Measurements from ENCODE around the gene CD52.

The CD52 gene

GRCh38 chr1:26349877-26350244 is 32.1 kb downstream of the CD52 start:
- Histone ChIP-seq H3K4me3 (ENCODE audit: low read length) (no peak overlapping the region), H3K36me3 (ENCODE audit: control insufficient read depth, insufficient read depth, low read length) (no peaks in the 10 kb centered on the region), H3K27ac (ENCODE audit: low read depth, low read length) (no peak overlapping the region), H3K4me1 (ENCODE audit: control insufficient read depth, insufficient read depth, low read length) (no peaks in the 10 kb centered on the region), H3K27me3 (ENCODE audit: control insufficient read depth, insufficient read depth, low read length) (no peaks in the 10 kb centered on the region), H3K9ac (ENCODE audit: low read length) (no peak overlapping the region)

DNA sequence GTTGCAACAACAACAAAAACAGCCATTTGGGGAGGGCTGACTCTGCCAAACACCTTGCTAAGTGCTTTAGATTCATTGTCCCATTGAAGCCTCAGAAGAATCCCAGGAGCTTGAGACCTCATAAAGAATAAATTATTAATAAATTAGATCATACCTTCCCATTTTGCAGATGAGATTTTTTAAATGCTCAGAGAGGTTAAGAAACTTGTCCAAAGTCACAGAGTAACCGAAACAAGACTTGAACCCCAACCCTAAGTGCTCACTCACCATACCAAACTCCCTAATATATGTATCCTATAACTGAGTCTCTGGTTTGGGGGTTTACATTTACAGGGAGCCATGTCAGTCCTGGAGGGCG is 32.6 kb downstream of the CD52 start:
- Histone ChIP-seq H3K4me3 (ENCODE audit: low read length) (no peak overlapping the region), H3K4me1 (ENCODE audit: control insufficient read depth, insufficient read depth, low read length) (no peaks in the 10 kb centered on the region), H3K36me3 (ENCODE audit: control insufficient read depth, insufficient read depth, low read length) (no peaks in the 10 kb centered on the region), H3K9ac (ENCODE audit: low read length) (no peak overlapping the region), H3K27me3 (ENCODE audit: control insufficient read depth, insufficient read depth, low read length) (no peaks in the 10 kb centered on the region), H3K27ac (ENCODE audit: low read depth, low read length) (no peak overlapping the region)

DNA sequence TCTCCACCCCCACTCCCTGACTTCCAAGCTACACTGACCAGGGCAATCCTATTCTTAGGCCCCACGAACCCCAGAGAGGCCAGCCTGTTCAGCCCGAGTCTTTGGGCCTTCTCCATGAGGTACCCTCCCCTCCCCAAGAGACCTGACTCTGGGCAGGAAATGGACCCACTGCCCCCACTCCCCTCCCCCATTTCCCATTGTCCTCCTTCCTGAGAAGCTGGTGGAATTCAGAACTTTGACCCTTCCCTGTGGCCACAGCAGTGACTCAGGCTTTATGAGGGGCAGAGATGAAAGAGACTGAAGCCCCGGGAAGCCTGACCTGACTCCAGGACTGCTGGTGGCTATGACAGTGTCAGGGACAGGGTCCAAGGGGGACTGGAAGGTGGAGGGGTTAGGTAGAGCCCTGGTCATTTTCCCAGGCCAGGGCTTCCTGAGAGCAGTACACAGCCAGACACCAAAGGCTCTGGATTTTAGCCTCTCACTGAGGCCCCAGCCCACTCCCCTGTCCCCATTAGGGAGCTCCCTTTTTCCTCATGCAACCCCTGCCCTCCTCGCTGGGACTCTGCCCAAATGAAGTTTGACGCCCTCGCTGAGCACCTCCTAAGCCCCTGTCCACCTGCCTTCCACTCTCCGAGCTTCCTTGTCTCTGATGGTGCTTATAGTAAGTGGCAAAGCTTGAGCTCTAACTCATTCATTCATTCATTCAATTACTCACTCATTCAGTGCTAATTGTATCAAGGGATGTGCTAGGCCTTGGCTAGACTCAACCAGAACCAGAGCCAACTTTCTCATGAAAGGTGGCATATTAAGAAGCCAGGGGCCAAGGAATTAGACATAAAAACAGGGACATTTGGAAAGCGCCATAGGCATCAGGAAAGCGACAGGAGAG is 33.2 kb downstream of the CD52 start:
- Histone ChIP-seq H3K4me3 (ENCODE audit: low read length) (no peak overlapping the region), H3K27ac (ENCODE audit: low read depth, low read length) (no peak overlapping the region), H3K36me3 (ENCODE audit: control insufficient read depth, insufficient read depth, low read length) (no peaks in the 10 kb centered on the region), H3K4me1 (ENCODE audit: control insufficient read depth, insufficient read depth, low read length) (no peaks in the 10 kb centered on the region), H3K27me3 (ENCODE audit: control insufficient read depth, insufficient read depth, low read length) (no peaks in the 10 kb centered on the region), H3K9ac (ENCODE audit: low read length) (no peak overlapping the region)

- no peaks in the 10 kb centered on the region for H3K27me3 ChIP-seq (ENCODE audit: control insufficient read depth, insufficient read depth, low read length)
- no peaks in the 10 kb centered on the region for H3K4me1 ChIP-seq (ENCODE audit: control insufficient read depth, insufficient read depth, low read length)
- H3K4me3 ChIP-seq (ENCODE audit: low read length): no peak overlapping the region
- H3K9ac ChIP-seq (ENCODE audit: low read length): no peak overlapping the region
- H3K36me3 ChIP-seq (ENCODE audit: control insufficient read depth, insufficient read depth, low read length): no peaks in the 10 kb centered on the region
- H3K27ac ChIP-seq (ENCODE audit: low read depth, low read length): no peak overlapping the region
Measured at GRCh38 chr1:26351590-26352337, 34.0 kb downstream of the CD52 start.

DNA sequence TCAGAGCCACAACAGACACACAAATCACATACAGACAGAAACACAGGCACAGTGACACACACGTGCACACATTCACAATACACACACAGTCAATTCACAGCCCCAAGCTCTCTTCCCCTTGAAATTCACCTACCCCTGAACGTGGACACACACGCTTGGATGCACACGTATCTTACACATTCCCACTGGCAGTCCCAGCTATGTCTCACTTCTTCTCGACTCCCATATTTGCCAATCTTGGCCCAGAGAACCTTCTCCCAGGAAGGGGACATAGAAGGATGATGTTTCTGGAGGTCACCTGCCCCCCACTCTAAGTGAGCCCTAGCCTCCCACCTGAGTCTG is 34.6 kb downstream of the CD52 start:
- Histone ChIP-seq H3K4me3 (ENCODE audit: low read length) (no peak overlapping the region), H3K27me3 (ENCODE audit: control insufficient read depth, insufficient read depth, low read length) (no peaks in the 10 kb centered on the region), H3K27ac (ENCODE audit: low read depth, low read length) (no peak overlapping the region), H3K4me1 (ENCODE audit: control insufficient read depth, insufficient read depth, low read length) (no peaks in the 10 kb centered on the region), H3K9ac (ENCODE audit: low read length) (no peak overlapping the region), H3K36me3 (ENCODE audit: control insufficient read depth, insufficient read depth, low read length) (no peaks in the 10 kb centered on the region)

- H3K36me3 ChIP-seq (ENCODE audit: control insufficient read depth, insufficient read depth, low read length): no peaks in the 10 kb centered on the region
- no peak overlapping the region for H3K9ac ChIP-seq (ENCODE audit: low read length)
- no peaks in the 10 kb centered on the region for H3K27me3 ChIP-seq (ENCODE audit: control insufficient read depth, insufficient read depth, low read length)
- H3K27ac ChIP-seq (ENCODE audit: low read depth, low read length): no peak overlapping the region
- H3K4me3 ChIP-seq (ENCODE audit: low read length): no peak overlapping the region
- H3K4me1 ChIP-seq (ENCODE audit: control insufficient read depth, insufficient read depth, low read length): no peaks in the 10 kb centered on the region
Measured at GRCh38 chr1:26353210-26353859, 35.6 kb downstream of the CD52 start.

- Histone ChIP-seq H3K9ac (ENCODE audit: low read length) (no peak within 1 kb of the TSS), H3K36me3 (ENCODE audit: control insufficient read depth, insufficient read depth, low read length) (no peaks in the 10 kb centered on the region), H3K27ac (ENCODE audit: low read depth, low read length) (no peak within 1 kb of the TSS), H3K27me3 (ENCODE audit: control insufficient read depth, insufficient read depth, low read length) (no peaks in the 10 kb centered on the region), H3K4me3 (ENCODE audit: low read length) (no peak within 1 kb of the TSS), H3K4me1 (ENCODE audit: control insufficient read depth, insufficient read depth, low read length) (no peaks in the 10 kb centered on the region)
Measured at GRCh38 chr1:26353976-26354820, 36.4 kb downstream of the CD52 start, which contains the start of gene CRYBG2. CRYBG2 (minus strand) TSS chr1:26354130; CDS start chr1:26346657, 7,473 bp downstream.

DNA sequence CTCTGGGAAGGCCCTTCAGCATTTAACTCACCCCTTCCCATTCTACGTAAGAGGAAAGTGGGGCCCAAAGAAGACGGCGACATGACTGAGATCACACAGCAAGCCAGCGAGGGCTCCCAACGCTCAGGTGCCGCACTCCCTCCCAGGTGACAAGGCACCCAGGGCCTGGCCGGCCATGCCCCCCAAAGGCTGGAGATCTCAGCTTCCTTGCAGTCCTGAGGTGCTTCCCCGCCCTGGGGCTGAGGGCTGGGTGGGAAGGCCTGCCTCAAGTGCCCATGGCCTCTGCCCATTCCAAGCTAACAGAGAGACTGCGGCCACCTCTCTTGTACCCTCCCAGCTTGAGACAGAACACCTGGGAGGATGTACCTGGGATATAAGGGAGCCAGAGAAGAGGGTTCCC is 37.2 kb downstream of the CD52 start:
- Histone ChIP-seq H3K9ac (ENCODE audit: low read length) (no peak overlapping the region), H3K27me3 (ENCODE audit: control insufficient read depth, insufficient read depth, low read length) (no peaks in the 10 kb centered on the region), H3K36me3 (ENCODE audit: control insufficient read depth, insufficient read depth, low read length) (no peaks in the 10 kb centered on the region), H3K4me1 (ENCODE audit: control insufficient read depth, insufficient read depth, low read length) (no peaks in the 10 kb centered on the region), H3K27ac (ENCODE audit: low read depth, low read length) (no peak overlapping the region), H3K4me3 (ENCODE audit: low read length) (no peak overlapping the region)

DNA sequence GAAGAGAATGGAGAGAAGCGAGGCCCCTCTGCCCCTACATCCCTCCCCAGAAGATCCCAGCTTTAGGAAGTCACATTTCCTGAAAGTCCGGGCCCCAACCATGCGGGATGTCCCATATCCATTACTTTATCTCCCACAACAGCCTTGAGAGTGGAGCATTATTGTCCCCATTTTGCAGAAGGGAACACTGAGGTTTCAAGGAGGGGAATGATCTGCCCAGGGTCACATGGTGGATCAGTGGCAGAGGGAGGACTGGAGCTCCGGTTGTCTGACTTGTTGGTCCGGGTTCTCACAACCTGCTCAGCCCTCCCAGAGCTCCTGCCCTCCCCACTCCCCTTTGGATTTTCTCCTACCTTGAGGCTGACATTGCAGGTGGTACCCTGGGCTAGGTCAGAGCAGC is 38.3 kb downstream of the CD52 start:
- no peak overlapping the region for H3K27ac ChIP-seq (ENCODE audit: low read depth, low read length)
- peaks cover 8% of the 10 kb centered on the region for H3K27me3 ChIP-seq (ENCODE audit: control insufficient read depth, insufficient read depth, low read length)
- H3K4me1 ChIP-seq (ENCODE audit: control insufficient read depth, insufficient read depth, low read length): no peaks in the 10 kb centered on the region
- H3K4me3 ChIP-seq (ENCODE audit: low read length): no peak overlapping the region
- H3K9ac ChIP-seq (ENCODE audit: low read length): no peak overlapping the region
- no peaks in the 10 kb centered on the region for H3K36me3 ChIP-seq (ENCODE audit: control insufficient read depth, insufficient read depth, low read length)

DNA sequence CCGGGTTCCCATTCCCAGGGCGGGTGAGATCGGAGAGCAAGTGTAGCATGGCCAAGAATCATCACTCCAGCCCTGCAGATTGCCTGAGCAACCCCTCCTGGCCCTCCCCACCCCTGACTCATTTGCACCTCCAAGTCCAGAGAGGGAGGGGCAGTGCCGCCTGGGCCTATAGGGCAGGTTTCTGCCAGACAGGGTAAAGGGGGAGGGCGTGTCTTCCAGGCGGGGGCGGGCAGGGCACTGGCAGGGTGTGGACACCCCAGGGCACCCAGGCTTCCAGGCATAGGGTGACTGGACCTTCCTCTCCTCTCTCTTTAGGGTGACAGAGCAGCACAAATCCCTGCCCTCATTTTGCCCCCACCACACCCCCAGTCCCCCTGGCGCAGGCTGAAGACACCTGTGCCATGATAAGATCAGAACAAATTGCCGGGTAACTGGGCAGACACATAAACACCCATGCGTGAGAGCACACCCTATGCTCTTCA is 39.4 kb downstream of the CD52 start:
- no peaks in the 10 kb centered on the region for H3K36me3 ChIP-seq (ENCODE audit: control insufficient read depth, insufficient read depth, low read length)
- H3K27me3 ChIP-seq (ENCODE audit: control insufficient read depth, insufficient read depth, low read length): peaks cover 16% of the 10 kb centered on the region
- no peak overlapping the region for H3K27ac ChIP-seq (ENCODE audit: low read depth, low read length)
- no peaks in the 10 kb centered on the region for H3K4me1 ChIP-seq (ENCODE audit: control insufficient read depth, insufficient read depth, low read length)
- no peak overlapping the region for H3K4me3 ChIP-seq (ENCODE audit: low read length)
- H3K9ac ChIP-seq (ENCODE audit: low read length): no peak overlapping the region

GRCh38 chr1:26358411-26359384 is 40.9 kb downstream of the CD52 start:
- Histone ChIP-seq H3K27ac (ENCODE audit: low read depth, low read length) (no peak overlapping the region), H3K36me3 (ENCODE audit: control insufficient read depth, insufficient read depth, low read length) (no peaks in the 10 kb centered on the region), H3K9ac (ENCODE audit: low read length) (no peak overlapping the region), H3K4me3 (ENCODE audit: low read length) (no peak overlapping the region), H3K27me3 (ENCODE audit: control insufficient read depth, insufficient read depth, low read length) (peaks cover 16% of the 10 kb centered on the region), H3K4me1 (ENCODE audit: control insufficient read depth, insufficient read depth, low read length) (no peaks in the 10 kb centered on the region)

Data from rectal smooth muscle tissue (tissue), 1 donor.